Colon (tissue), 2 donors: ENCODE data around the gene KCNJ15.

Experiments used
- FAIRE-seq: peaks from 2 replicates; lab custom pipeline; 2012; peaks lifted over from hg19 to GRCh38; lab: Jason Lieb, UNC
- donor health status: control.
- donor health status: control.

The KCNJ15 gene

DNA sequence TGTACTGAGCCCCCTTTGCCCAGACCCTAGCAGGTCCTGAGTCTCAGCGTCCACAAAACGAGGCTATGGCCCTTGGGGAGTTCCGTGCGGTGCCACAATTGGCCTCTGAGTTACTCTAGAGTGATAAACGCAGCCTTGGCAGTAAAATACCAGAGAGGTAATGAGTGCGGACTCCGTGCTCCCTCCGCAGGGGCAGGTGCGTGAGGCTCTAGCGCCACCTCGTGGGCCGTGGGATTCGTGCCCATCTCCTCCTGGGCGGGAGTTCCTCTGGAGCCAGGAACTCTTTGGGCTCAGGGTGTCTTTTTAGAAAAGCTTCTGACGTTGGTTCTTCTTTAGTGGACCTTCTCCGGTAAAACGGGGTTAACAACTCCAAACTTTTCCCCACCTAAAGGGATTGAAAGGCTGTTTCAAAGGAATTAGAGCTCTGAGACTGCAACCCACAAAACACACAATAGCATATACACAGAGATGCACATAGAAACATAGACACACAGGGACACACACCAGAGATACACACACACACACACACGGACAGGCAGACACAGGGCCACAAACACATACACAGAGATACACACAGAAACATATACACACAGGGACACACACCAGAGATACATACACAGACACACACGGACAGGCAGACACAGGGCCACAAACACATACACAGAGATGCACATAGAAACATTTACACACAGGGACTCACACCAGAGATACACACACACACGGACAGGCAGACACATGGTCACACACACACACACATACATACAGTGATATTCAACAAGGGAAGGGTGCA, 99.4 kb downstream of the KCNJ15 start:
- FAIRE-seq, result no peak
